Brain pericyte (primary cell): ENCODE data around the gene REPS2.

Experiments
- DNase-seq: peaks from one replicate; pipeline ENCODE4 v3.0.0-alpha.2; 2012; ENCODE audit warnings: low read depth, low spot score

Gene REPS2

DNA sequence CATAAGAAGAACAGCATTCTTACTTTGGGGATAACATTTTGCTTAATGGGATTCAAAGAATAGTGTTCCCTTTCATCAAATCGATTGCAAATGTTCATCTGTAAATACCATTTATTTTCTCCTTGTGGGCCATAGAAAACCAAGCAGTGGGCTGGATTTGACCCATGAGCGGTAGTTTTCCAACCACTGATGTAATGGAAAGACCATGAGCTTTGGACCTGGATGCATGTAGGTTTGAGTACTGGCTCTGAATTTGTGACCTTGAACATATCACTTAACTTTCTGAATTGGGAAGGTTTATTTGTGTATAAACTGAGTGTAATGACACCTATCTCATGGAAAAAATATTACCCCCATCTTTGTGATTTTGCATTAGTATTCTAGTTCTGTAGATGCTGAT, 54.3 kb downstream of the REPS2 start:
- DNase-seq: no peak

DNA sequence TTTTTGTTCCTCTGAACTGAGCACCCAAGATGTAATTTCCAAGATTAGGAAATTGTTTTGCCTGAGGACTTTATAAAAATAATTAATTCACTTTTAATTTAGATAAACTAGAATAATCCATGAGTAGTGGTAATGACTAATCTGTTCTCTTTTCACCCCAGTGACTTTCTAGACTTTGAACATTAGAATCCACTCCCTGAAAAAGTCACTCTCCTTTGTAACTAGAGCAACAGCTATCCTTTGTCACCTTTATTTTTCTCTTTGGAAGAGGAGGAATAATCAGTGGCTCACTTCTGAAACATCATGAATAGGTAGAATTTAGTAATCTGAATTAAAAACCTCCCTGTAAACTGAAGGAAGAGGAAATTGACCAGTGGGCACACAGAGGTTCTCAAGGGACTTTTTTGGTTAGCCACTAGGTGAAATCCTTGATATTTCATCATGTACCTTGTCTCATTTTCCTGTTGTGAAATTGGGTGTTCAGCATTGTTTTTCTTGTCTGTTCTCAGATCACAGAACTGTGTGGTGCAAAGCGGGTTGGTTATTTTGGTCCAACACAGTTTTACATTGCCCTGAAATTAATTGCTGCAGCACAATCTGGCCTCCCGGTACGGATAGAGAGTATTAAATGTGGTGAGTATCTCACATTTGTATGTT, 59.4 kb downstream of the REPS2 start:
- no peak for DNase-seq

- no peak for DNase-seq
These were observed 60.8 kb downstream of the REPS2 start for GRCh38 chrX:17007134-17007768.

GRCh38 chrX:17009856-17010625, 63.6 kb downstream of the REPS2 start:
- no peak for DNase-seq

DNA sequence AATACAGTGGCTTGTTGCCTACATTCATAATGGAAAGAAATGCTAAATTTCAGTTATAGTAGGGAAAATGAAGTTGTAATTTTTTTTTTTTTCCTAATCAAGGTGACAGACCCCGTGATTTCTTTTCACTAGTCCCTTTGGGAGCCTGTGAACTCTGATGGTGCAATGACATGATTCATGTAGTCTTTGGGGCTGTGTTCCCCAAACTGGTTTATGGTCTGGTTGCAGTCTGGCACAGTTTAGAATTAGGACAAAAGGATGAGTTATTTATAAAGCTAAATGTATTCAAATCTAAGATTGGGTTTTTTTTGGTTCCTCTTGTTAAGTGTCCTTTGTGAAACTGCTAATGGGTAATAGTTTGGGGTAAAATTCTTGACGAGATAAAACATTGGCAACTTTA, 66.0 kb downstream of the REPS2 start:
- DNase-seq: no peak

DNA sequence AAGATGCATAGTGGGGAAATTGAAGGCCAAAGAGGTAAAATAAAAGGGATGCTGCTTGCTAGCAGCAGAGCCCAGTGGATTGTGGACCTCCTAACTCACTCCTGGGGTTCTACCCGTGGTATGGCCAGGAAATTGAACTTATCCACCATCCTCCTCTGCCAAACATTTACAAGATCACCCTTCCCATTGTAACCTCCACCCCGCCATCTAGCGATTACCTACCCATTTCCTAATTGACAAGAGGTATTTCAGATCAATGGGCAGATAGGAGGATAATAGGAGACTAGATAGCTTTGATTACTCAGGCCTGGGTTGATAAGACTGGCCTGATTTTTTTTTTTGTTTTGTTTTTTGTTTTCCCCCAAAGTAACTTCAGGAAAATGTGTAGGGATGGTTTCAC, 67.8 kb downstream of the REPS2 start:
- no peak for DNase-seq

DNA sequence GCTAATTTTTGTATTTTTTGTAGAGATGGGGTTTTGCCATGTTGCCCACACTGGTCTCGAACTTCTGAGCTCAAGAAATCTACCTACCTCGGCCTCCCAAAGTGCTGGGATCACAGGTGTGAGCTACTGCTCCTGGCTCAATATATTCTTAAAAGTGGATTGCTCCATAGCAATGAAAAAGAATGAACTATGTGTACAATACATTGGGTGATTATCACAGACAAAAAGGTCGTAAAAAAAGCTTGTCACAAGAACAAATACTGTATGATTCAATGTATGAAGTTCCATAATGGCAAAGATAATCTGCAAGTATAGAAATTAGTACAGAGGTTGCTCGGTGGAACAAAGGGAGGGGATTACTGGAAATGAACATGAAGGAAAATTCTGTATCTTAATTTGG, 70.7 kb downstream of the REPS2 start:
- DNase-seq: no peak

DNA sequence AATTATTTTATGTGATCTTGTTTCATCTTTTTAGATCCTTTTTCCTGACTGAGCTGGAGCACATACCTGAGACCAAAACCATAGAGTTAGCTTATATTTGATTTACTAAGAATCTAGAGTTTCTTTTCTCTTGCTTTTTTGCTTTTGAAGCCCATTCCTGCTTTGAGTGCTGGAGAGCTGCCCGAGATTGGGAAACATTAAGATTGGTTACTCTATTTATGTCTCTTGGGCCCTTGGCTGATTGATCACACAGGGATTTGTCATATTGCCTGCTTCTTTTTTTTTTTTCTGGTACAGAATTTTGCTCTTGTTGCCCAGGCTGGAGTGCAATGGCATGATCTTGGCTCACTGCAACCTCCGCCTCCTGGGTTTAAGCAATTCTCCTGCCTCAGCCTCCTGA, 73.9 kb downstream of the REPS2 start:
- DNase-seq: no peak

DNA sequence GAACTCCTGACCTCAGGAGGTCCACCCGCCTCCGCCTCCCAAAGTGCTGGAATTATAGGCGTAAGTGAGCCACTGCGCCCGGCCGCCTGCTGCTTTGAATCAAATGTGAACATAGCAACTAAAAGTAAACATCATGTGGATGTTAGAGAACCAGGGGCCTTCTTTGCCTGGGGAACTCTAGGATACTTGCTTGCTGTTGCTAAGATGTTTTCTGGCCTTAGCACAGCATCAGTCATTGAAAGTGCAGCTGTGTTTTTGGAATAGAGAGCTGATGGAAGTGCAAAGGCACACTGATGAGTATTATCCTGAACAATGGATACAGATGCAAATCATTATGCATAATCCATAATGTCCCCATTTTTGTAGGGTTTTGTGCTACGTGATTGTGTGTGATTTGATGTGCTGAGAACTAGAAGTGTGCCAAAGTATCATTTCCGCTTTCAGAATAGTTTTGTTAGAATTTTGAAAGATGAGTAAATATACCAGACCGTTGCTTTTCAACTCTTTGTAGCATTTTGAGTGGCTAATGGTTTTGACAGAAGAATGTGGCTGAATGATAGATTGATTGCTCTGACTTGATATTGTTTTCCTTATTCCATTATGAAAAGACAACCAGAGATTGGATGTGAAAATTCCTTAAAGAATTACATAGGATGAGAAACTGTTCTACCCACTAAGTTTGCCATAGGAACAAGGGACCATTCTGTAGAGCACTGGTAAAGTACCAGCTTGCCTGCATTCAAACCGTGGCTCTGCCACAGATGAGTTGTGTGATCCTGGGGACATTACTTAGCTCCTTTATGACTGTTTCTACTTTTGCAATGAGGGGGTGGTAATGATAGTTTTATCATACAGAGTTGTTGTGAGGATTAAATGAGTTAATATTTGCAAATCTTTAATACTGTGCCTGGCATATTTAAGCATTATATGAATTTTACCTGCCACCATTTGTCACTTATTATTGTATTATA, 74.7 kb downstream of the REPS2 start:
- DNase-seq: no peak

- DNase-seq: no peak
These were observed 75.6 kb downstream of the REPS2 start for GRCh38 chrX:17021851-17022604.

- DNase-seq: no peak
These were observed 77.2 kb downstream of the REPS2 start for GRCh38 chrX:17023661-17024060.

DNA sequence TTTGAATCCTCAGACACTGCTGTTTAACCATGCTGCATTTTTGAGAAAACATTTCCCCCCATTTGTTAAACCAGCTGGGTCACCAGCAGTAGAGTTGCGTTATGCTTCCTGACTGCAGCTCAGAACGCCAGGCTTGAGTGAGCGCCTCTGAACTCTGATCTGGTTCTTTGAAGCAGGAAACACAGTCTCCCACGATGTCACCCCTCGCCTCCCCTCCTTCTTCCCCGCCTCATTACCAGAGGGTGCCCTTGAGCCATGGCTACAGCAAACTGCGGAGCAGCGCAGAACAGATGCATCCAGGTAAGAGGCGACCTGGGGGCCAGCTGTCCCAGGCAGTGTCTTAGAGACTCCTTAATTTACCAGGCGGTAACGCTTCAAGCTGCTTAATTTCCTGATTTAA, 78.4 kb downstream of the REPS2 start:
- DNase-seq: no peak

DNA sequence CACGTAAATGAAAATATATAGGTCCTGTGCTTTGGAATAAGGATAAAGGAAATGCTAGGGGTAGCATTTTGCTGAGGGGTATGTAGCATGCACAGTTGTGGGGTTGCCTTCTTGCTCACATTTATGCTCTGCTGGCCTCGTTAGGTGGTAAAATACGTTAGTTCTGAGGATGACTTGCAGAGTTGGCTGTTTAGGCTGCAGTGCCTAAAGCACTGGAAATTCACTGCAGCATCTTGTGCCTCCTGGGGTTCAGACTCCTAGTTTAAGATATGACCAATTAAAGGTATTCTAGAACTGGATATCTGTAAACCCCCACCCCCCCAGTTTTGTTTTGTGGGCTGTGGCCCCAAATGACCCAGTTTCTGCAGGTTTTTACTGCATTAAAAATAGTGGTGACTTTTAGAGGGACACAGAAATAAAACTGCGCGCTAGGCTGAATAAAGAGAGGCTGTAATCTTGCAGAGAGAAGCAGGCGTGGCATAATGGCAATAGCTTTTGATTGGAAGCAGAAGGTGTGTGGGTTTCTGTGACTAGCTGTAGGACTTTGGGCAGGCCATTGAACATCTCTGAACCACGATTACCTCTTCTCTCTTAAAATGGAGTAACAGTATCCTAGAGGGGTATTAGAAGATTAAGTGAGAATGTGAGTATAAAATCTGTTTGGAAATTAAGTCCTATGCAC, 79.3 kb downstream of the REPS2 start:
- no peak for DNase-seq

DNA sequence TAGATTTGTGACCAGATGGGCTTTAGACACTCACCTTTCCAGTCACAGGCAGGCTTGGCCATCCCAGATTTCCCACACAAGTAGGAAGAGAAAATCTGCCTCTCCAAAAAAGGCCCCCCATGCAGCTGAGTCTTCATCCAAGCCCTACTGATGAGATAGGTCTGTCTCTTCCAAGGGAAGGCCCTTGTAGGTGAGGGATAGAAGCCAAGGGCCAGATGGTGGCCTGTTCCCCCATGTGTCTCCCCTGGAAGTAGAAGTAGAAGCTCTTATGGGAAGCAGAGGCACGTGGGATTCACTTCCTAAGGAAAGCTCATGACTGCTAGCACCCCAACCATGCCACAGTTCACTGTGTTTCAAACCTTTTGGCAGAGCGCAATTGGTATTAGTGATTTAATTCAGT, 81.5 kb downstream of the REPS2 start:
- DNase-seq: no peak

GRCh38 chrX:17028356-17028755, 81.9 kb downstream of the REPS2 start:
- no peak for DNase-seq

GRCh38 chrX:17030092-17030491, 83.6 kb downstream of the REPS2 start:
- DNase-seq: no peak

- no peak for DNase-seq
These were observed 84.3 kb downstream of the REPS2 start for GRCh38 chrX:17030580-17031270.

GRCh38 chrX:17031827-17032226, 85.4 kb downstream of the REPS2 start:
- DNase-seq: no peak

DNA sequence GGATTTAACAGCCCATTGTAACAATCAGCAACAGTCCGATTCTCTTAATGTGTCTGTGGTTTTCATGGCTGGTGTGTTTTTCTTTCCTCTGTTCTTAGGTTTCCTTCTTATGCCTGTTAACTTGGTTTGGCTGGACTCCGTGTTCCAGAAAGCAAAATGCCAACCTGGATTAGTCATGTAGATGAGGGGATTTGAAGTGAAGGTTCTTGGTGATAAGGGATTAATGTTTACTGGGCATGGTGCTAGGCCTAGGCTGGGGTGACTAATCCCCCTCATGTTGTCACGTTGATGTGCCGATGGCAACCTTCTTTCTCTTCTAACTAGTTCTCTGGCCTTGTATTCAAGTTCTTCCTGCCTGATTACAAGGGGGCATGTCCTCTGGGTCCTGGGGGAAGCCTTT, 85.9 kb downstream of the REPS2 start:
- no peak for DNase-seq

- DNase-seq: no peak
These were observed 86.8 kb downstream of the REPS2 start for GRCh38 chrX:17033225-17033624.
